Measurements from ENCODE around the gene OAS2.

Gene OAS2

DNA sequence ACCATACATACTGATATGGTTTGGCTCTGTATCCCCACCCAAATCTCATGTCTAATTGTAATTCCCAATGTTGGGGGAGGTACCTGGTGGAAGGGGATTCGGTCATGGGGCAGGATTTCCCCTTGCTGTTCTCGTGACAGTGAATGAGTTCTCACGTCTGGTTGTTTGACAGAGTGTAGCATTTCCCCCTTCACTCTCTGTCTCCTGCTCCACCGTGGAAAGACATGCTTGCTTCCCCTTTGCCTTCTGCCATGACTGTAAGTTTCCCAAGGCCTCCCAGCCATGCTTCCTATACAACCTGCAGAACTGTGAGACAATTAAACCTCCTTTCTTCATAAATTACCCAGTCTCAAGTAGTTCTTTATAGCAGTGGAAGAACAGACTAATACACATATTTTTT, 49.4 kb downstream of the OAS2 start:
- DNase-seq = no peak

DNA sequence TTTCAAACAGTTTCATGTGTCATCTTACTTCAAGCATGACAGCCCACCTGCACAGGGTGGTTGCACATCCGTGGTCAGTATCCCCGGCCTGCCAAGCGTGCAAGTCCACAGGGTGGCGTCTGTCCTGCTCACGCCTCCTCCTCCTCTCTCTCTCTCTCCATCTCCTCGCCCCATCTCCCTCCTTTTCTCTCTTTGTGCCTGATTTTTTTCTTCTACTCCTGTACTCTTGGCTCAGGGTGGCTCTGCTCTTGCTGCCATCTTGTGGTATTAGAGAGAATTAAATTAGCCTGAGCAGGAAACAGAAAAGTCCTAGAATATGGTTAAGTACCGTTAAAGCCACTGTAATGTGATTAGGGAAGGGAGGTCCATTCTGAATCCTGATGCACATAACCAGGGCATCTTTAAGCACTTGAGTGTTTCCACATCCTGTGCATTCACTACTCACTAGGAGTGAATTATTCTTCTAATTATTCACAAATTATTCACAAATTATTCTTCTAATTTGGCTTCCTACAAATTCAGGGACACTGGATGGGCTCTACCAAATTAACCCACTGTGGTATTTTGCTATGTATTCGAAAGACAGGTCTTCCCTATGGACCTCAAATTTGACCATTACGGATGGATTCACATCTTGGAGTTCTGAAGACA, 52.7 kb downstream of the OAS2 start:
- DNase-seq = peak; percentile 14

DNA sequence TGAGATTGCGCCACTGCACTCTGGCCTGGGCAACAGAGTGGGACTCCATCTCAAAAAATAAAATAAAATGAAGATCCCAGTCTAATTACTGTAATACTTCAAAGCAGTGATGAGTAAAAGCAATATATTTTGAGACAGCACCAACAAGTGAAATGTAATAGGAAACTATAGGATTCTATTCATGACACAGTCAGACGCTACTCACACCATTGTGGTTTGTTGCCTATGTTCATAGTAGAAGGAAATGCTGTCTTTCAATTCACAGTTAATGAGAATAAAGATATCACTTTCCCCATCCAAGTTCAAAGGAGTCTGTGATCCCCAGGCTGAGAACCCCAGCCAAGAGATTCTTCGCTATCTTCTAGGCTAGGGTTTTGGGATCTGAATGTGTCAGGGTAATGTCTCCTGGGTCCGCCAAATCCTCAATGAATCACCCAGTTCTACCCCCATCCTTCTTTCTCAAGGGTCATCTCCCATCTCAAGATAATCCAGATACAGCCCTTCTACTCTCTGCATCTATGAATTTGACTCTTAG, 61.7 kb downstream of the OAS2 start:
- no peak for DNase-seq

- DNase-seq = no peak
Observed at GRCh38 chr12:113040722-113041171, 62.4 kb downstream of the OAS2 start.

DNA sequence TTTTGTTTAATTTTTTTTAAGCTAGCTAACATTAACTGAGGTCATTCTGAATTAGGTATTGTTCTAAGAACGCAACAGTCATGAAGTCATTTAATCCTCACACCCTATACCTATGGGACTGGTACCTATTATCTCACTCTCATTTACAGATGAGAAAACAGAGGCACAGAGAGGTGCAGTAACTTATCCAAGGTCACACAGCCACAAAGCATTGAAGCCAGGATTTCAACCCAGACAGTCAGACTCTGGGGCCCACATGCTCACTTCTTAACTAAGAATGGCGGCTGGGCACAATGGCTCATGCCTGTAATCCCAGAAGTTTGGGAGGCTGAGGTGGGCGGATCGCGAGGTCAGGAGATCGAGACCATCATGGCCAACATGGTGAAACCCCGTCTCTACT, 63.2 kb downstream of the OAS2 start:
- DNase-seq = no peak

GRCh38 chr12:113043240-113043639, 64.9 kb downstream of the OAS2 start:
- DNase-seq = no peak

GRCh38 chr12:113044516-113044915, 66.2 kb downstream of the OAS2 start:
- no peak for DNase-seq

- DNase-seq = peak; percentile 63
Observed at GRCh38 chr12:113048716-113049127, 70.4 kb downstream of the OAS2 start.

- no peak for DNase-seq
Observed at GRCh38 chr12:113049976-113050742, 71.8 kb downstream of the OAS2 start.

- DNase-seq = no peak
Observed at GRCh38 chr12:113050795-113051194, 72.5 kb downstream of the OAS2 start.

GRCh38 chr12:113051759-113052158, 73.4 kb downstream of the OAS2 start:
- no peak for DNase-seq

- DNase-seq = no peak
Observed at GRCh38 chr12:113052326-113052725, 74.0 kb downstream of the OAS2 start.

DNA sequence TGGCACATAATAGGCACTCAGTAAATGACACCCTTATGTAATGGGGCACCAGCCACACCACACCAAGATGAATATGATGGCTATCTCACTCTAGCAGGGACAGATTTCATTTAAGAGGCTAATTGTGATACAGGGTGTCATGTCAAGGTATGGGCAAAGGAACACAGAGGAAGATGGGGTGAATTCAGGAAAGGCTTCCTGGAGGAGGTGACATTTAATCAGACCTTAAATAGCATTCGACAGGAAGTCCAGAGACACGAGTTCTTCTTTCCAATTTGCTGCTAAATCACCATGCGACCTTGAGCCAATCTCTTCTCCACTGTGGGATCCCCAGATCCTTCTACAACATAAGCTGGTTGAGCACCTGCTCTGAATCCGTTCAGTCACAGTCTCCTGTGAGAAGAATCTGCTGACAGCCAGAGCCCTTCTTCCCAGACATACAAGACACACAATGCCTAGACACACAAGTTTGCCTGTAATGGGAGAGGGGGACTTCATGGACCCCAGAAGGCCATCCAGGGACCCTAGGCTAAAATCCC, 76.7 kb downstream of the OAS2 start:
- no peak for DNase-seq

DNA sequence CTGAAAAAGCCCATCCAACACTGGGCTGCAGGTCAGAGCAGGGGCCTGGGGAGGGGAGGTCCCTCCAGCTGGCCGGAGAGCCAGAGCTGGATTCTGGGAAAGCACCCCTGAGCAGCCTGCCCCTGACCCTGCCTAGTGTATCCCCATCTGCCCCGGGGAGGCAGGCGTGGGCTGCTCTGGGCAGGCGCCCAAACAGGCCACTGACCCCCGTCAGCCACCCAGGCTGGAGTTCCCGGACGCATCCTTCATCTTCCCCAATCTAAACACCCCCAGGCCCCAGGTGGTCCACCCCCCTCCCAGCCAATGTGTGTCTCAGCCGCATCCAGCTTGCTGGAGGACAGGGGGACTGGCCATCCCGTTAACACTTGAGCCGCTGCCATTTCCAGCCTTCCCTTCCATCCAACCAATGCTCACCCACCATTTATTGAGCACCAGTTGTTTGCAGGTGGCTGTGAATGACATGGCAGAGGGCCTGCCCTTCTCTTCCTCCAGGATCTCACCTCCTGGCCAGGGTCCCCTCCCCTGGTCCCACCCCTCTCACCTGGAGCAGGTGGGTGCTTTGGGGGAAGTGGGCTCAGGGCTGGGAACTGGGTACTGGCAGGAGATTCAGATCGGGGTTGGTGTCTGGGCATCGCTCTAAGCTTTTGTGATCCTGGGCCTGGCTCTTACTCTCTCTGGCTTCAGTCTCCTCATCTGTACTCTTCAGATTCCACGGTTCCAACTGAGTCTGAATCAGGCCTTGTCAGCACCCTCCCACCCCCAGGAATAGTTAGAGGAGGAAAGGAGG, 77.5 kb downstream of the OAS2 start:
- DNase-seq = no peak

- DNase-seq = no peak
Observed at GRCh38 chr12:113056381-113056630, 78.0 kb downstream of the OAS2 start.

- peak; percentile 19 for DNase-seq
Observed at GRCh38 chr12:113056631-113057488, 78.5 kb downstream of the OAS2 start, which contains the start of gene DTX1. Gene DTX1 (plus strand): TSS chr12:113056730. CDS start chr12:113058193, 1,463 bp downstream.

- DNase-seq = no peak
Observed at GRCh38 chr12:113057565-113058485, 79.5 kb downstream of the OAS2 start.

GRCh38 chr12:113058553-113058952, 80.2 kb downstream of the OAS2 start:
- DNase-seq = no peak

- no peak for DNase-seq
Observed at GRCh38 chr12:113059071-113059595, 80.8 kb downstream of the OAS2 start.

GRCh38 chr12:113060336-113060960, 82.1 kb downstream of the OAS2 start:
- DNase-seq = no peak

Measured in central memory CD4-positive, alpha-beta T cell (primary cell).